Measurements from ENCODE around the gene IL1RL2. TPM values are rescaled to one million over a fixed set of nuclear protein-coding genes. Genes with fewer than 3 reads are reported as not detected.

Gene IL1RL2
- total RNA-seq, 1 experiment from 2014 or later, result not detected

GRCh38 chr2:102224824-102225739 lies 38.3 kb downstream of the IL1RL2 start:
- H3K36me3 ChIP-seq (ENCODE audit: control insufficient read depth in 1 of 2, insufficient read depth in 2 of 2, low read length in 2 of 2), result no peaks in the 10 kb centered on the region
- ChIA-PET CTCF (no interaction called here), RAD21 (ENCODE audit: low non-redundant PET in 1 of 2, low total read pairs in 2 of 2, uncharacterized antibody in 2 of 2, unreplicated experiment in 2 of 2) (no interaction called here), POLR2A (interaction anchor here (0.9 kb wide), 1 partner anchor 15 kb away, joined by 3 read pairs; no protein-coding TSS in a partner anchor)
- H4K20me1 ChIP-seq (ENCODE audit: insufficient read depth), result no peaks in the 10 kb centered on the region
- peaks cover 15 to 26% of the 10 kb centered on the region in 2 experiments for H3K4me1 ChIP-seq (ENCODE audit: control insufficient read depth in 1 of 2, insufficient read depth in 2 of 2, low read length in 2 of 2)
- H3K79me2 ChIP-seq (ENCODE audit: insufficient read depth, low read length), result no peaks in the 10 kb centered on the region
- H2AFZ ChIP-seq (ENCODE audit: low read depth, low read length, poor library complexity, severe bottlenecking), result no peak overlapping the region
- DNase-seq (ENCODE audit: low read depth, low spot score) (no peak), ATAC-seq (no peak)
- no TSS peak for BruUV-seq (replicated peaks)
- no peak overlapping the region for H3K4me3 ChIP-seq (replicated peaks in 1 of 2; ENCODE audit: low read depth in 1 of 2, low read length in 2 of 2)
- TF ChIP-seq POLR2AphosphoS5 (IDR thresholded peaks at IDR 0.05; ENCODE audit: low read depth, low read length) (no peak), FOSL1 (IDR thresholded peaks at IDR 0.05; ENCODE audit: low read depth) (no peak), RAD21 (IDR thresholded peaks at IDR 0.05; ENCODE audit: low read depth) (no peak), ELF1 (IDR thresholded peaks at IDR 0.05; ENCODE audit: borderline replicate concordance, low read depth) (no peak), TCF7L2 (IDR thresholded peaks at IDR 0.05; ENCODE audit: borderline replicate concordance, extremely low read depth, insufficient read depth, insufficient read length) (no peak), EZH2 (IDR thresholded peaks at IDR 0.05) (no peak), YY1 (IDR thresholded peaks at IDR 0.05; ENCODE audit: extremely low read depth, insufficient replicate concordance, low read depth, low read length) (no peak), EZH2phosphoT487 (IDR thresholded peaks at IDR 0.05; ENCODE audit: borderline replicate concordance) (no peak), MAX (IDR thresholded peaks at IDR 0.05) (no peak), ATF3 (IDR thresholded peaks at IDR 0.05) (no peak), CBX3 (IDR thresholded peaks at IDR 0.05; ENCODE audit: low read depth) (no peak), SP1 (IDR thresholded peaks at IDR 0.05; ENCODE audit: low read depth) (no peak), CEBPB (IDR thresholded peaks at IDR 0.05; ENCODE audit: low read depth) (no peak), EGR1 (IDR thresholded peaks at IDR 0.05; ENCODE audit: low read depth) (no peak), SIN3A (IDR thresholded peaks at IDR 0.05; ENCODE audit: low read depth) (no peak), REST (IDR thresholded peaks at IDR 0.05; ENCODE audit: low read depth) (no peak), ZFX (IDR thresholded peaks at IDR 0.05) (no peak)
- H3K27me3 ChIP-seq (ENCODE audit: insufficient read depth, low read length), result no peaks in the 10 kb centered on the region
- no peak overlapping the region for H3K9ac ChIP-seq (ENCODE audit: low read length)
- H3K9me2 ChIP-seq (ENCODE audit: insufficient read depth), result no peaks in the 10 kb centered on the region
- H3K9me3 ChIP-seq (ENCODE audit: control insufficient read depth in 1 of 2, insufficient read depth in 1 of 2, low read depth in 1 of 2, low read length in 2 of 2), result no peaks in the 10 kb centered on the region
- no peak overlapping the region for H3K4me2 ChIP-seq (ENCODE audit: low read length)
- intact Hi-C loops (cut with micrococcal nuclease), result no loop called here
- H3K27ac ChIP-seq (ENCODE audit: low read depth, low read length), result no peak overlapping the region

Measured in HCT116 (cell line).